SU-DHL-6 (cell line): ENCODE data around the gene LIX1L.

Experiments used
- H2AFZ ChIP-seq: fragments of 200-600 bp; sonication (generic); 2 replicates; pipeline ENCODE4 v1.6.1; 2014; ENCODE audit warnings: low read depth, mild to moderate bottlenecking, moderate library complexity, mixed read lengths, antibody characterized with exemption, low read length; ENCODE audit not compliant: severe bottlenecking
- H3F3A ChIP-seq: fragments of 200-600 bp; shearing (Covaris generic); 2 replicates; pipeline ENCODE4 v1.6.0; 2016; ENCODE audit warnings: antibody characterized with exemption, mild to moderate bottlenecking; ENCODE audit not compliant: insufficient read depth
- H3K27ac ChIP-seq: fragments of 200-600 bp; sonication (generic); 2 replicates; pipeline ENCODE4 v1.5.1; 2016; ENCODE audit warnings: low read depth, mild to moderate bottlenecking, low read length, moderate library complexity, mixed read lengths
- H3K27me3 ChIP-seq: fragments of 200-600 bp; sonication (generic), shearing (Covaris generic); 2 replicates; pipeline ENCODE4 v1.6.0; 2014; ENCODE audit warnings: mild to moderate bottlenecking, low read length
- H3K36me3 ChIP-seq: fragments of 200-600 bp; sonication (generic); 2 replicates; pipeline ENCODE4 v1.6.1; 2014; ENCODE audit warnings: mild to moderate bottlenecking, low read length, mixed read lengths
- H3K4me2 ChIP-seq: fragments of 300-600, 200-600 bp; shearing (Covaris generic), sonication (generic); 2 replicates; pipeline ENCODE4 v1.6.0; 2014; ENCODE audit warnings: low read length, low read depth, mild to moderate bottlenecking; ENCODE audit not compliant: poor library complexity, severe bottlenecking
- H3K4me3 ChIP-seq: fragments of 200-600 bp; sonication (generic); 2 replicates; pipeline ENCODE4 v1.5.1; 2014; ENCODE audit warnings: antibody characterized with exemption, low read length, mild to moderate bottlenecking, mixed read lengths; ENCODE audit not compliant: insufficient read depth, poor library complexity, severe bottlenecking
- H3K79me2 ChIP-seq: fragments of 200-600 bp; sonication (generic); 2 replicates; pipeline ENCODE4 v1.6.1; 2014; ENCODE audit warnings: mild to moderate bottlenecking, low read length, moderate library complexity; ENCODE audit not compliant: insufficient read depth
- H3K9ac ChIP-seq: fragments of 200-600 bp; sonication (generic); 2 replicates; pipeline ENCODE4 v1.7.0; 2014; ENCODE audit warnings: mild to moderate bottlenecking, low read length
- H3K9me2 ChIP-seq: fragments of 200-600 bp; sonication (generic); replicated peaks from 2 replicates; pipeline ENCODE4 v1.6.1; 2014; ENCODE audit warnings: low read length; ENCODE audit not compliant: insufficient read depth
- H3K9me3 ChIP-seq: fragments of 200-600 bp; sonication (generic); 2 replicates; pipeline ENCODE4 v1.6.1; 2014; ENCODE audit warnings: low read length, mixed read lengths; ENCODE audit not compliant: insufficient read depth
- H4K20me1 ChIP-seq: fragments of 200-600 bp; sonication (generic); 2 replicates; pipeline ENCODE4 v1.6.1; 2014; ENCODE audit warnings: low read depth, mild to moderate bottlenecking, antibody characterized with exemption, low read length, moderate library complexity, mixed read lengths
- CTCF ChIP-seq: fragments of 200-600 bp; sonication (generic); IDR thresholded peaks from one replicate; pipeline ENCODE4 v1.5.1; 2017; ENCODE audit warnings: antibody characterized with exemption, mild to moderate bottlenecking, low read length, moderate library complexity; ENCODE audit not compliant: insufficient read depth, poor library complexity, severe bottlenecking
- EZH2phosphoT487 ChIP-seq: fragments of 200-600 bp; sonication (generic), shearing (Covaris generic); conservative IDR thresholded peaks from 2 replicates; pipeline ENCODE4 v1.6.1; 2018; ENCODE audit warnings: mild to moderate bottlenecking, antibody characterized with exemption, low read length, moderate library complexity, mixed read lengths

The LIX1L gene

DNA sequence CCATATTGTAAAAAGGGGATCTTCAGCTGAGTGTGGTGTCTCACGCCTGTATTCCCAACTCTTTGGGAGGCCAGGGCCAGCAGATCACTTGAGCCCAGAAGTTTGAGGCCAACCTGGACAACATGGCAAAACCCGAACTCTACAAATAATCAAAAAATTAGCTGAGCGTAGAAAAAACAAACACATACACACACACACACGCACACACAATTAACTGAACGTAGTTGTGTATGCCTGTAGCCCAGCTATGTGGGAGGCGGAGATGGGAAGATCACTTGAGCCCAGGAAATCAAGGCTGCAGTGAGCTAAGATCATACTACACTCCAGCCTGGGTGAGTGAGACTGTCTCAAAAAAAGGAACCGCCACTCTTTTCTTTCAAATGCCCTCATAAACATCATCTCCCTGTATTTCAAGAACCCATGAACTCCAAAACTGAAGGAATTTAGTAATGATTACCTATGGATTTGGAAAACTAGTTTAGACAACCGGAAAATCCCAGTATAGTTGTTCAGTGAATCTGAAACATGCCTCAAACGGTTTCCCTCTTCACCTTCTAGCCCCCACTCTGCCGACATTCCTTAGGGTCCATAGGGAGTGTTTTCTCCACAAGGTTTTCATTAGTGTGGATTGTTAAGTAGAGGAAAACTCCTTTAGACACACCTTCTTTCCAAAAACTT is 34.1 kb upstream of the LIX1L start:
- Histone ChIP-seq H4K20me1 (peaks cover 5% of the 10 kb centered on the region; the same call in 1 of the 2 replicates), H3F3A (peaks cover 49% of the 10 kb centered on the region), H2AFZ (no peak overlapping the region), H3K79me2 (peaks cover 14% of the 10 kb centered on the region), H3K9me3 (no peaks in the 10 kb centered on the region), H3K9me2 (no peaks in the 10 kb centered on the region), H3K27me3 (no peaks in the 10 kb centered on the region), H3K9ac (no peak overlapping the region), H3K27ac (no peak overlapping the region), H3K4me2 (no peak overlapping the region), H3K4me3 (no peak overlapping the region), H3K36me3 (peaks cover 26% of the 10 kb centered on the region)
- no peak for TF ChIP-seq CTCF
- no peak for TF ChIP-seq EZH2phosphoT487

GRCh38 chr1:145990249-145990855 is 32.5 kb upstream of the LIX1L start:
- Histone ChIP-seq H2AFZ (no peak overlapping the region), H3K4me2 (no peak overlapping the region), H3F3A (peaks cover 39% of the 10 kb centered on the region), H3K9me3 (no peaks in the 10 kb centered on the region), H3K36me3 (peaks cover 22% of the 10 kb centered on the region), H3K4me3 (no peak overlapping the region), H4K20me1 (peaks cover 5% of the 10 kb centered on the region; the same call in 1 of the 2 replicates), H3K9ac (no peak overlapping the region), H3K27ac (no peak overlapping the region), H3K79me2 (peaks cover 4% of the 10 kb centered on the region; the same call in 1 of the 2 replicates), H3K27me3 (no peaks in the 10 kb centered on the region), H3K9me2 (no peaks in the 10 kb centered on the region)
- no peak for TF ChIP-seq EZH2phosphoT487
- no peak for TF ChIP-seq CTCF

DNA sequence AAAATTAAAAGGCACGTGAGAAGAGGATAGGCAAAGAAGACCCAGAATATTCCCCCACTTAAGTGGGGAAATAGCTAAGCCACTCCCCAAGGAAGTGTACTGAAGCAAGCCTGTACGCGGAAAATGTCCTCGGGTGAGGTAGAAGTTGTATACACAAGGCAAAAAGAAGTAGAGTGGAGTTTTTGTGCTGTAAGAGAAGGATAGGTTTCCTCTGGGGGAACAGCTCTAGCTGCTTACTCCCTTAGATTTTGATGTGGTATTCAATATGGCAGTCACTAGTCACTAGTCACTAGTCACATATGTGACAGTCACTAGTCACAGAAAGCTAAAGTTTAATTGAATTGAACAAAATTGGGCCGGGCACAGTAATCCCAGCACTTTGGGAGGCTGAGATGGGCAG is 31.0 kb upstream of the LIX1L start:
- H3K4me3 ChIP-seq = no peak overlapping the region
- H3K9me2 ChIP-seq = no peaks in the 10 kb centered on the region
- peaks cover 24% of the 10 kb centered on the region for H3F3A ChIP-seq
- H3K27ac ChIP-seq = no peak overlapping the region
- H3K36me3 ChIP-seq = peaks cover 8% of the 10 kb centered on the region
- no peaks in the 10 kb centered on the region for H3K9me3 ChIP-seq
- H3K27me3 ChIP-seq = no peaks in the 10 kb centered on the region
- TF ChIP-seq EZH2phosphoT487 (no peak), CTCF (no peak)
- no peaks in the 10 kb centered on the region for H3K79me2 ChIP-seq
- no peaks in the 10 kb centered on the region for H4K20me1 ChIP-seq
- H3K9ac ChIP-seq = no peak overlapping the region
- H2AFZ ChIP-seq = no peak overlapping the region
- no peak overlapping the region for H3K4me2 ChIP-seq
